Neural progenitor cell (in vitro differentiated cells): Measurements from ENCODE around the gene ZNF528.

ENCODE experiments used
- EZH2 ChIP-seq: fragments of 200-600 bp; sonication (generic); IDR thresholded peaks from 2 replicates; pipeline ENCODE4 v1.6.1; 2017; ENCODE audit warnings: antibody characterized with exemption, mild to moderate bottlenecking, moderate library complexity
- EZH2phosphoT487 ChIP-seq: fragments of 200-600 bp; sonication (generic); IDR thresholded peaks from 2 replicates; pipeline ENCODE4 v1.6.1; 2017; ENCODE audit warnings: antibody characterized with exemption
- TF ChIP-seq, protein P1 (sequence below): fragments of 200-600 bp; sonication (generic); IDR thresholded peaks from 2 replicates; pipeline ENCODE4 v1.5.1; 2017; ENCODE audit warnings: antibody characterized with exemption, mild to moderate bottlenecking

DNA sequence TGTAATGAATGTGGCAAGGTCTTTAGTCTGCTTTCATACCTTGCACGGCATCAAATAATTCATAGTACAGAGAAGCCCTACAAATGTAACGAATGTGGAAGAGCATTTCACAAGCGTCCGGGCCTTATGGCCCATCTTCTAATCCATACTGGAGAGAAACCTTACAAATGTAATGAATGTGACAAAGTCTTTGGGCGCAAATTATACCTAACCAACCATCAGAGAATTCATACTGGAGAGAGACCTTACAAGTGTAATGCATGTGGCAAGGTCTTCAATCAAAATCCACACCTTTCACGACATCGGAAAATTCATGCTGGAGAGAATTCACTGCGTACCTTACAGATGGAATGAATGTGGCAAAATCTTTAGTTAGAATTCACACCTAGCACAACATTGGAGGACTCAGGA lies 31.2 kb upstream of the ZNF528 start:
- TF ChIP-seq EZH2, result no peak
- TF ChIP-seq, protein P1, sequence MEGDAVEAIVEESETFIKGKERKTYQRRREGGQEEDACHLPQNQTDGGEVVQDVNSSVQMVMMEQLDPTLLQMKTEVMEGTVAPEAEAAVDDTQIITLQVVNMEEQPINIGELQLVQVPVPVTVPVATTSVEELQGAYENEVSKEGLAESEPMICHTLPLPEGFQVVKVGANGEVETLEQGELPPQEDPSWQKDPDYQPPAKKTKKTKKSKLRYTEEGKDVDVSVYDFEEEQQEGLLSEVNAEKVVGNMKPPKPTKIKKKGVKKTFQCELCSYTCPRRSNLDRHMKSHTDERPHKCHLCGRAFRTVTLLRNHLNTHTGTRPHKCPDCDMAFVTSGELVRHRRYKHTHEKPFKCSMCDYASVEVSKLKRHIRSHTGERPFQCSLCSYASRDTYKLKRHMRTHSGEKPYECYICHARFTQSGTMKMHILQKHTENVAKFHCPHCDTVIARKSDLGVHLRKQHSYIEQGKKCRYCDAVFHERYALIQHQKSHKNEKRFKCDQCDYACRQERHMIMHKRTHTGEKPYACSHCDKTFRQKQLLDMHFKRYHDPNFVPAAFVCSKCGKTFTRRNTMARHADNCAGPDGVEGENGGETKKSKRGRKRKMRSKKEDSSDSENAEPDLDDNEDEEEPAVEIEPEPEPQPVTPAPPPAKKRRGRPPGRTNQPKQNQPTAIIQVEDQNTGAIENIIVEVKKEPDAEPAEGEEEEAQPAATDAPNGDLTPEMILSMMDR, result no peak
- no peak for TF ChIP-seq EZH2phosphoT487
